Measurements from ENCODE around the gene LPP. TPM values are rescaled to one million over a fixed set of nuclear protein-coding genes. Genes with fewer than 3 reads are reported as not detected.

LPP gene
- total RNA-seq, 1 experiment from 2014 or later: 54.0 TPM

DNA sequence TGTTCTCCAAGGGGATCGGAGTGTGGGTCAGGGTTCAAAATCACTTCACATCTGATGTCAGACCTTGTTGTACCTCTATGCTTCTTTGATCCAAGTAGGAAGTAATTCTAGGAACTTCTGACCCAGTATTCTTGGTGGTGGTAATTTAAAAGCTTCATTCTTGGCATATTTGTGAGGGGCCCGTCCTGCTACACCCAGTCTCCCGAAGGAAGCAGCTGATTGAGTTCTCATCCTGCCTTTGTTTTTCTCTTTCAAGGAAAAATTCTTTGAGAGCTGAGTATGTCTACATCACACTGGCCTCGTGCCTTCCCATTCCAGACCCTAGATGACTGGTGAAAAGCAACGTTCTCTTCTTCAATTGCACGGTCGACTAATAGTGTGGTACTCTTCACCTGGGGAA lies 783.4 kb downstream of the LPP start:
- Histone ChIP-seq H3K4me3 (replicated peaks in 1 of 2; ENCODE audit: low read depth in 1 of 2, low read length in 2 of 2) (no peak overlapping the region), H3K27me3 (ENCODE audit: insufficient read depth, low read length) (no peaks in the 10 kb centered on the region), H4K20me1 (ENCODE audit: insufficient read depth) (no peaks in the 10 kb centered on the region), H3K4me2 (ENCODE audit: low read length) (no peak overlapping the region), H3K36me3 (ENCODE audit: control insufficient read depth in 1 of 2, insufficient read depth in 2 of 2, low read length in 2 of 2) (no peaks in the 10 kb centered on the region), H3K4me1 (ENCODE audit: control insufficient read depth in 1 of 2, insufficient read depth in 2 of 2, low read length in 2 of 2) (peaks cover 9 to 29% of the 10 kb centered on the region in 2 experiments), H3K27ac (ENCODE audit: low read depth, low read length) (no peak overlapping the region), H3K9me2 (ENCODE audit: insufficient read depth) (no peaks in the 10 kb centered on the region; the same call in 1 of the 2 replicates), H3K79me2 (ENCODE audit: insufficient read depth, low read length) (no peaks in the 10 kb centered on the region), H2AFZ (ENCODE audit: low read depth, low read length, poor library complexity, severe bottlenecking) (no peak overlapping the region), H3K9ac (ENCODE audit: low read length) (no peak overlapping the region), H3K9me3 (ENCODE audit: control insufficient read depth in 1 of 2, insufficient read depth in 1 of 2, low read depth in 1 of 2, low read length in 2 of 2) (no peaks in the 10 kb centered on the region)
- TF ChIP-seq YY1 (IDR thresholded peaks at IDR 0.05; ENCODE audit: extremely low read depth, insufficient replicate concordance, low read depth, low read length): no peak
- TF ChIP-seq, protein P1, sequence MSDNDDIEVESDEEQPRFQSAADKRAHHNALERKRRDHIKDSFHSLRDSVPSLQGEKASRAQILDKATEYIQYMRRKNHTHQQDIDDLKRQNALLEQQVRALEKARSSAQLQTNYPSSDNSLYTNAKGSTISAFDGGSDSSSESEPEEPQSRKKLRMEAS (IDR thresholded peaks at IDR 0.05): no peak
- no peak for TF ChIP-seq POLR2A (IDR thresholded peaks at IDR 0.05; ENCODE audit: borderline replicate concordance, extremely low read depth, insufficient read depth, insufficient read length)
- TF ChIP-seq FOSL1 (IDR thresholded peaks at IDR 0.05; ENCODE audit: low read depth): no peak
- TF ChIP-seq POLR2AphosphoS5 (IDR thresholded peaks at IDR 0.05; ENCODE audit: low read depth, low read length): no peak
- TF ChIP-seq TCF7L2 (IDR thresholded peaks at IDR 0.05; ENCODE audit: borderline replicate concordance, extremely low read depth, insufficient read depth, insufficient read length): no peak
- TF ChIP-seq EZH2phosphoT487 (IDR thresholded peaks at IDR 0.05; ENCODE audit: borderline replicate concordance): no peak
- TF ChIP-seq CEBPB (IDR thresholded peaks at IDR 0.05; ENCODE audit: low read depth): no peak
- TF ChIP-seq, protein P2, sequence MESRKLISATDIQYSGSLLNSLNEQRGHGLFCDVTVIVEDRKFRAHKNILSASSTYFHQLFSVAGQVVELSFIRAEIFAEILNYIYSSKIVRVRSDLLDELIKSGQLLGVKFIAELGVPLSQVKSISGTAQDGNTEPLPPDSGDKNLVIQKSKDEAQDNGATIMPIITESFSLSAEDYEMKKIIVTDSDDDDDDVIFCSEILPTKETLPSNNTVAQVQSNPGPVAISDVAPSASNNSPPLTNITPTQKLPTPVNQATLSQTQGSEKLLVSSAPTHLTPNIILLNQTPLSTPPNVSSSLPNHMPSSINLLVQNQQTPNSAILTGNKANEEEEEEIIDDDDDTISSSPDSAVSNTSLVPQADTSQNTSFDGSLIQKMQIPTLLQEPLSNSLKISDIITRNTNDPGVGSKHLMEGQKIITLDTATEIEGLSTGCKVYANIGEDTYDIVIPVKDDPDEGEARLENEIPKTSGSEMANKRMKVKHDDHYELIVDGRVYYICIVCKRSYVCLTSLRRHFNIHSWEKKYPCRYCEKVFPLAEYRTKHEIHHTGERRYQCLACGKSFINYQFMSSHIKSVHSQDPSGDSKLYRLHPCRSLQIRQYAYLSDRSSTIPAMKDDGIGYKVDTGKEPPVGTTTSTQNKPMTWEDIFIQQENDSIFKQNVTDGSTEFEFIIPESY (IDR thresholded peaks at IDR 0.05; ENCODE audit: extremely low read depth, insufficient replicate concordance, low read length): no peak
- no peak for TF ChIP-seq CBX3 (IDR thresholded peaks at IDR 0.05; ENCODE audit: low read depth)
- no peak for TF ChIP-seq ZFX (IDR thresholded peaks at IDR 0.05)
- no peak for TF ChIP-seq SRF (IDR thresholded peaks at IDR 0.05; ENCODE audit: low read depth)
- no peak for TF ChIP-seq SP1 (IDR thresholded peaks at IDR 0.05; ENCODE audit: low read depth)
- TF ChIP-seq, protein P3, sequence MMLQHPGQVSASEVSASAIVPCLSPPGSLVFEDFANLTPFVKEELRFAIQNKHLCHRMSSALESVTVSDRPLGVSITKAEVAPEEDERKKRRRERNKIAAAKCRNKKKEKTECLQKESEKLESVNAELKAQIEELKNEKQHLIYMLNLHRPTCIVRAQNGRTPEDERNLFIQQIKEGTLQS (IDR thresholded peaks at IDR 0.05): no peak
- DNase-seq (ENCODE audit: low read depth, low spot score) (no peak), ATAC-seq (no peak)
- ChIA-PET CTCF (interaction anchor here (1.9 kb wide), 1 partner anchor 17 kb away, joined by 5 read pairs; no protein-coding TSS in a partner anchor), POLR2A (no interaction called here), RAD21 (ENCODE audit: low non-redundant PET in 1 of 2, low total read pairs in 2 of 2, uncharacterized antibody in 2 of 2, unreplicated experiment in 2 of 2) (no interaction called here)
- BruUV-seq (replicated peaks): no TSS peak
- intact Hi-C loops (cut with micrococcal nuclease): no loop called here
